HUDEP-2 (cell line): ENCODE data around the gene PFDN1.

Source experiments
- DNase-seq, 76 experiments: peaks; one replicate each; lab custom pipeline; 2025; ENCODE audit not compliant: unreplicated experiment in 76 of 76; lab: John Stamatoyannopoulos, UW

The PFDN1 gene

GRCh38 chr5:140299056-140299455 lies 3.8 kb downstream of the PFDN1 start:
- DNase-seq: no peak

- DNase-seq: no peak
Observed at GRCh38 chr5:140298183-140298601, 4.7 kb downstream of the PFDN1 start.

- no peak for DNase-seq
Observed at GRCh38 chr5:140297283-140297682, 5.6 kb downstream of the PFDN1 start.

GRCh38 chr5:140296289-140296688 lies 6.6 kb downstream of the PFDN1 start:
- DNase-seq: no peak

- peak in 10 of 76 experiments; percentile 2 to 21 (median 10) for DNase-seq
Observed at GRCh38 chr5:140295414-140295813, 7.5 kb downstream of the PFDN1 start.

GRCh38 chr5:140294753-140295152 lies 8.1 kb downstream of the PFDN1 start:
- DNase-seq: no peak

GRCh38 chr5:140293849-140294100 lies 9.1 kb downstream of the PFDN1 start:
- no peak for DNase-seq

- DNase-seq: no peak
Observed at GRCh38 chr5:140293091-140293848, 9.6 kb downstream of the PFDN1 start.

GRCh38 chr5:140292212-140293036 lies 10.5 kb downstream of the PFDN1 start:
- no peak for DNase-seq

- DNase-seq: no peak
Observed at GRCh38 chr5:140287801-140288521, 14.9 kb downstream of the PFDN1 start.

- no peak for DNase-seq
Observed at GRCh38 chr5:140286424-140286823, 16.5 kb downstream of the PFDN1 start.

- no peak for DNase-seq
Observed at GRCh38 chr5:140284013-140284412, 18.9 kb downstream of the PFDN1 start.

- no peak for DNase-seq
Observed at GRCh38 chr5:140282266-140282665, 20.6 kb downstream of the PFDN1 start.

GRCh38 chr5:140275837-140276236 lies 27.1 kb downstream of the PFDN1 start:
- no peak for DNase-seq

GRCh38 chr5:140273401-140273877 lies 29.5 kb downstream of the PFDN1 start:
- DNase-seq: no peak

GRCh38 chr5:140270008-140270407 lies 32.9 kb downstream of the PFDN1 start:
- no peak for DNase-seq

GRCh38 chr5:140267559-140268018 lies 35.3 kb downstream of the PFDN1 start:
- DNase-seq: peak in 1 of 76 experiments; percentile 3

- DNase-seq: no peak
Observed at GRCh38 chr5:140267201-140267540, 35.7 kb downstream of the PFDN1 start.

- no peak for DNase-seq
Observed at GRCh38 chr5:140266471-140267200, 36.3 kb downstream of the PFDN1 start.

- DNase-seq: no peak
Observed at GRCh38 chr5:140265845-140266244, 37.1 kb downstream of the PFDN1 start.

GRCh38 chr5:140262839-140263238 lies 40.1 kb downstream of the PFDN1 start:
- no peak for DNase-seq
